ENCODE measurements around the gene ACBD6. TPM values are rescaled to one million over a fixed set of nuclear protein-coding genes. Genes with fewer than 3 reads are reported as not detected.

The ACBD6 gene
- total RNA-seq, 2 donors from 2014 or later, result 43.2 to 54.5 TPM

DNA sequence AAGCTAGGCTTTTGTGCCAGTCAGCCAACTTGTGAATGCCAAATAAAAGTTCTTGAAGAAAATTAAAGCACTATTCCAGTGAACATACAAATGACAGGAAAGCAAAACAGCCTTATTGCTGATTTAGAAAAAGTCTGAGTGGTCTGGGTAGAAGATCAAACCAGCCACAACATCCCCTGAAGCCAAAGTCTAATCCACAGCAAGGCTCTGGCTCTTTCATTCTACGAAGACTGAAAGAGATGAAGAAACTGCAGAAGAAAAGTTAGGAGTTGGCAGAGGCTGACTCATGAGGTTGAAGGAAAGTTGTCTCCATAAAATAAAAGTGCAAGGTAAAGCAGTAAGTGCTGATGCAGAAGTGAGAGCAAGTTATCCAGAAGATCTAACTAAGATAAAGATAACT, 206.4 kb downstream of the ACBD6 start:
- 96 to 100% methylated on average over 1 of the region's 1 CpG for WGBS, 2 experiments (ENCODE audit: insufficient coverage in 1 of 2, insufficient read length in 1 of 2)
- H3K4me3 Mint-ChIP-seq, result no peak overlapping the region
- Histone ChIP-seq H3K4me3 (ENCODE audit: low read length) (no peak overlapping the region), H3K9ac (ENCODE audit: extremely low read depth, low read length, poor library complexity, severe bottlenecking) (no peak overlapping the region), H3K36me3 (ENCODE audit: control insufficient read depth, insufficient read depth, low read length) (no peaks in the 10 kb centered on the region), H3K9me3 (ENCODE audit: control insufficient read depth, low read length) (no peaks in the 10 kb centered on the region), H3K27me3 (ENCODE audit: control insufficient read depth, insufficient read depth, low read length, poor library complexity, severe bottlenecking) (no peaks in the 10 kb centered on the region), H3K4me1 (ENCODE audit: control insufficient read depth, insufficient read depth, low read length) (no peaks in the 10 kb centered on the region), H3K27ac (ENCODE audit: low read depth, low read length) (no peak overlapping the region)
- H3K9me3 Mint-ChIP-seq, result peaks cover 4% of the 10 kb centered on the region
- TF ChIP-seq CTCF (conservative IDR thresholded peaks at IDR 0.05), result no peak
- no peak overlapping the region for H3K27ac Mint-ChIP-seq
- no peaks in the 10 kb centered on the region for H3K27me3 Mint-ChIP-seq (ENCODE audit: insufficient read depth)
- peaks cover 13% of the 10 kb centered on the region for H3K36me3 Mint-ChIP-seq (ENCODE audit: low read depth)
- H3K4me1 Mint-ChIP-seq, result no peaks in the 10 kb centered on the region
- DNase-seq, result no peak

GRCh38 chr1:180294711-180295110, 207.7 kb downstream of the ACBD6 start:
- no peak overlapping the region for H3K4me3 Mint-ChIP-seq
- Histone ChIP-seq H3K4me1 (ENCODE audit: control insufficient read depth, insufficient read depth, low read length) (no peaks in the 10 kb centered on the region), H3K4me3 (ENCODE audit: low read length) (no peak overlapping the region), H3K36me3 (ENCODE audit: control insufficient read depth, insufficient read depth, low read length) (no peaks in the 10 kb centered on the region), H3K27me3 (ENCODE audit: control insufficient read depth, insufficient read depth, low read length, poor library complexity, severe bottlenecking) (no peaks in the 10 kb centered on the region), H3K9me3 (ENCODE audit: control insufficient read depth, low read length) (no peaks in the 10 kb centered on the region), H3K9ac (ENCODE audit: extremely low read depth, low read length, poor library complexity, severe bottlenecking) (no peak overlapping the region), H3K27ac (ENCODE audit: low read depth, low read length) (no peak overlapping the region)
- peaks cover 4% of the 10 kb centered on the region for H3K9me3 Mint-ChIP-seq
- H3K27me3 Mint-ChIP-seq (ENCODE audit: insufficient read depth), result no peaks in the 10 kb centered on the region
- no peak for TF ChIP-seq CTCF (conservative IDR thresholded peaks at IDR 0.05)
- H3K36me3 Mint-ChIP-seq (ENCODE audit: low read depth), result peaks cover 13% of the 10 kb centered on the region
- WGBS, 2 experiments (ENCODE audit: insufficient coverage in 1 of 2, insufficient read length in 1 of 2), result 83 to 98% methylated on average over 1 to 2 of the region's 2 CpGs
- no peaks in the 10 kb centered on the region for H3K4me1 Mint-ChIP-seq
- no peak for DNase-seq
- no peak overlapping the region for H3K27ac Mint-ChIP-seq

DNA sequence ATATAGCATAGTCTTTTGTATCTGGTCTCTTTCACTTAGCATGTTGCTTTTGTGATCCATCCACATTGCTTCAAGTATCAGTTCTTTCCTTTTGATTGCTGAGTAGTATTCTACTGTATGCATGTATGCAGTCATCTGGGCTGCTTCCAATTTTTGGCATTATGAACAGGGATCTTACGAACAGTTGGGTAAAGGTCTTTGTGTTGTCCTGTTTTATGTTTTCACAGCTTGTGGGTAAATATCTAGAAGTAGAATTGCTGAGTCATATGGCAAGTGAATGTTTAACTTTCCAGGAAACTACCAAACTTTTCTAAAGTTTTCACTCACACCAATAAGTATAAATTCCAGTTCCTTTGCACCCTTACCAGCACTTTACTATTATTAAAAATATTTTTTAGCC, 211.4 kb downstream of the ACBD6 start:
- Mint-ChIP-seq H3K9me3 (peaks cover 4% of the 10 kb centered on the region), H3K27me3 (ENCODE audit: insufficient read depth) (no peaks in the 10 kb centered on the region), H3K27ac (no peak overlapping the region), H3K4me3 (no peak overlapping the region), H3K4me1 (no peaks in the 10 kb centered on the region), H3K36me3 (ENCODE audit: low read depth) (peaks cover 17% of the 10 kb centered on the region)
- no peaks in the 10 kb centered on the region for H3K27me3 ChIP-seq (ENCODE audit: control insufficient read depth, insufficient read depth, low read length, poor library complexity, severe bottlenecking)
- no peak overlapping the region for H3K27ac ChIP-seq (ENCODE audit: low read depth, low read length)
- H3K4me3 ChIP-seq (ENCODE audit: low read length), result no peak overlapping the region
- H3K36me3 ChIP-seq (ENCODE audit: control insufficient read depth, insufficient read depth, low read length), result peaks cover 14% of the 10 kb centered on the region
- no peak for TF ChIP-seq CTCF (conservative IDR thresholded peaks at IDR 0.05)
- no peaks in the 10 kb centered on the region for H3K9me3 ChIP-seq (ENCODE audit: control insufficient read depth, low read length)
- H3K9ac ChIP-seq (ENCODE audit: extremely low read depth, low read length, poor library complexity, severe bottlenecking), result no peak overlapping the region
- 85% methylated on average over 1 of the region's 1 CpG; no CpG with 5 or more reads in 1 of the 2 experiments for WGBS, 2 experiments (ENCODE audit: insufficient coverage in 1 of 2, insufficient read length in 1 of 2)
- no peaks in the 10 kb centered on the region for H3K4me1 ChIP-seq (ENCODE audit: control insufficient read depth, insufficient read depth, low read length)
- DNase-seq, result no peak

All from endodermal cell (in vitro differentiated cells).